ENCODE results near the gene ELMO2.

The ELMO2 gene

GRCh38 chr20:46346770-46347169, 59.6 kb downstream of the ELMO2 start:
- Mint-ChIP-seq H3K4me1 (peaks cover 30% of the 10 kb centered on the region), H3K27ac (no peak overlapping the region), H3K4me3 (no peak overlapping the region), H3K9me3 (no peaks in the 10 kb centered on the region), H3K36me3 (peaks cover 7% of the 10 kb centered on the region), H3K27me3 (peaks cover 2% of the 10 kb centered on the region)
- ATAC-seq (ENCODE audit: low read depth) (no peak), DNase-seq (ENCODE audit: low spot score in 2 of 2) (no peak)

DNA sequence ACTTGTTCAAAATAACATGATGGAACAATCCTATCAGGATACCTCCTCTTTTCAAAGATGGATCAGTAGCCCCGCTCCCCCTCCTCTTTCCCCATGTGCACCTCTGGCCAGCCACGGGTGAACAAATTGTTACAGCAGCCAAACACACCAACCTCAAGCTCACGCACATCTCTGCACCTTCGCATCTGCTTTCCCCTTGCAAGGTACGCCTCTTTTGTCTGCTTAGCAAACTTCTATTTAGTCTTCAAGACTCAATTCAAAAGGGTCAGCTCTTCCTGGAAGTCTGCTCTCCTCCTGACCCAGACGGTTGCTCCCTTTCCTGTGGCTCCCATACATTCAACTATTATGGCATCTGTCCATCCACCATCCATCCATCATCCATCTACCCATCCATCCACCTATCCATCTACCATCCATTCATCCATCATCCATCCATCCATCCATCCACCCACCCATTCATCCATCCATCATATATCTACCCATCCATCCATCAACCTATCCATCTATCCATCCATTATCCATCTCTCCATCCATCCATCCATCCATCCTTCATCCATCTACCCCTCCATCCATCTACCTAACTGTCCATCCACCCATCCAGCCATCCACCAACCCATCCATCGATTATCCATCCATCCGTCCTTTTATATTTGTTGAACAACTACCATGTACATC, 61.8 kb downstream of the ELMO2 start:
- peaks cover 2% of the 10 kb centered on the region for H3K27me3 Mint-ChIP-seq
- no peak overlapping the region for H3K4me3 Mint-ChIP-seq
- ATAC-seq (ENCODE audit: low read depth) (no peak), DNase-seq (ENCODE audit: low spot score in 2 of 2) (no peak)
- peaks cover 18% of the 10 kb centered on the region for H3K4me1 Mint-ChIP-seq
- no peak overlapping the region for H3K27ac Mint-ChIP-seq
- peaks cover 3% of the 10 kb centered on the region for H3K36me3 Mint-ChIP-seq
- H3K9me3 Mint-ChIP-seq: no peaks in the 10 kb centered on the region

- Mint-ChIP-seq H3K36me3 (peaks cover 3% of the 10 kb centered on the region), H3K27me3 (peaks cover 7% of the 10 kb centered on the region), H3K4me3 (no peak overlapping the region)
These were observed 62.4 kb downstream of the ELMO2 start for GRCh38 chr20:46343975-46344357.

GRCh38 chr20:46343348-46343974, 63.0 kb downstream of the ELMO2 start:
- Mint-ChIP-seq H3K4me3 (peak overlapping the region; percentile 37), H3K27me3 (peaks cover 10% of the 10 kb centered on the region), H3K4me1 (peaks cover 13% of the 10 kb centered on the region), H3K27ac (peak overlapping the region; percentile 24), H3K9me3 (no peaks in the 10 kb centered on the region), H3K36me3 (peaks cover 3% of the 10 kb centered on the region)
- peak; percentile 21 for ATAC-seq (ENCODE audit: low read depth)
- no peak for DNase-seq (ENCODE audit: low spot score in 2 of 2)

More at GRCh38 chr20:46343975-46344357, 62.4 kb downstream of the ELMO2 start:
- ATAC-seq (ENCODE audit: low read depth) (no peak), DNase-seq (ENCODE audit: low spot score in 2 of 2) (no peak)
- H3K4me1 Mint-ChIP-seq: peaks cover 15% of the 10 kb centered on the region
- no peak overlapping the region for H3K27ac Mint-ChIP-seq
- H3K9me3 Mint-ChIP-seq: no peaks in the 10 kb centered on the region

- no peaks in the 10 kb centered on the region for H3K9me3 Mint-ChIP-seq
- DNase-seq (ENCODE audit: low spot score in 2 of 2) (no peak), ATAC-seq (ENCODE audit: low read depth) (no peak)
- H3K27ac Mint-ChIP-seq: peak overlapping the region; percentile 24
- H3K27me3 Mint-ChIP-seq: peaks cover 10% of the 10 kb centered on the region
- peaks cover 3% of the 10 kb centered on the region for H3K36me3 Mint-ChIP-seq
- peak overlapping the region; percentile 37 for H3K4me3 Mint-ChIP-seq
- peaks cover 13% of the 10 kb centered on the region for H3K4me1 Mint-ChIP-seq
These were observed 63.7 kb downstream of the ELMO2 start for GRCh38 chr20:46342451-46343347.

GRCh38 chr20:46342010-46342378, 64.4 kb downstream of the ELMO2 start:
- DNase-seq (ENCODE audit: low spot score in 2 of 2) (no peak), ATAC-seq (ENCODE audit: low read depth) (no peak)
- Mint-ChIP-seq H3K9me3 (no peaks in the 10 kb centered on the region), H3K4me3 (no peak overlapping the region), H3K4me1 (peaks cover 13% of the 10 kb centered on the region), H3K27me3 (peaks cover 10% of the 10 kb centered on the region), H3K27ac (no peak overlapping the region), H3K36me3 (peaks cover 3% of the 10 kb centered on the region)

DNA sequence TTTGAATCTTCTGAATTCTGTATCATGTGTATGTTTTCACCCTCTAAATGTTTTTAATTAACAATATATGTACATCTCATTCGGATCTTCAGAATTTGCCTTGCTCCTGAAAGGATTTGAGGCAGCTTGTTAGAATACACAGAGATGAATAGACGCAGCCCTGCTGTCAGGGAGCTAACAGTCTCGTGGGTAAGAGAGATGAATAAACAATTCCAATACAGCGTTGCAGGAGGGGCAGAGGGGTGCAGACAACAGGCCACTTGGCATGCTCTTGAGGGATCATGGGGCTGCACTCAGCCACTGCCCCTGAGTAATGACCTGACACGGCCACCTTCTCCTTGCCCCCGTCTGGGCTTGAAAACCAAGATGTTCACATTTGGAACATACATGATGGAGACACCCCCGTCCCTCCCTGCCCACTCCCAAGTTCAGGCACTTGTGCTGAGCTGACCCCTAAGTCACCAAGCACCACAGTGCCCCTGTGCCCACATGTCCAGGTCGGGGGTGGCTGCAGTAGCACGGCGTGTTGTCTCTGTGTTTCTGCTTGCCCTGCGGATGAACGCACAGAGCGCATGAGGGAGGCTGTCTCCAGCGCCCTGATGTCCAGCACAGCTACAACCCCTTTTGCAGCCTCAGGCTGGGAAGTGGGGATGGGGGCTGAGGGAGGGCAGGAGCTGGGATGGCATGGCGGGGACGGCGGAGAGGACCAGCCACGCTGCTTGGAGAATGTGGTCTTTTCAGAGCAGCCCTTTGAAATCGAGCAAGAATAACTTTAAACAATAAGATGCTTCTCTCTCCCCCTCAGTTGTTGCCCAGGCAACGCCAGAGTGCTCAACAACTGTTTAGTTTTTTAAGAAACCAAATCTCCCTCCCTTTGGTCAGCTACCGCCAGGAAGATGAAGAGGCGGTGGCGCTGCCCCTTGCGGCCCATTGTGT, 65.1 kb downstream of the ELMO2 start:
- ATAC-seq (ENCODE audit: low read depth) (no peak), DNase-seq (ENCODE audit: low spot score in 2 of 2) (no peak)
- Mint-ChIP-seq H3K9me3 (no peaks in the 10 kb centered on the region), H3K27me3 (peaks cover 10% of the 10 kb centered on the region), H3K4me1 (peaks cover 13% of the 10 kb centered on the region), H3K27ac (no peak overlapping the region), H3K4me3 (no peak overlapping the region), H3K36me3 (peaks cover 3% of the 10 kb centered on the region)

DNA sequence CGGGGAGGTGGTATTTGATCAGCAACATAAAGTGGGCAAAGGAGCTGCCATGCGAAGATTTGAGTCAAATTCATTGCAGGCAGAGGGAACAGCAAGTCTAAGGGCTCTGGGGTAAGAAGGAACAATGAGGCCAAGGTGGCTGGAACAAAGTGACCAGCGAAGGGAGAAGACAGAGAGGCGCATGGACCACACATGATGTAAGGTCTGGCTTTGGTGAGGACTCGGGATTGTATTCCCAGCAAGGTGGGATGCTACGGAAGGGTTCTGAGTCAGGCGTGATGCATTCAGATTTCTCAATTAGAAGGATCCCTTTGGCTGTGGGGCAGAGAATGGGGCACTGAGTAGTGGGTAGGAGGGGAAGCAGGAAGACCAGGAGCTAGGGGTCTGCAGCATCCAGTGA, 67.4 kb downstream of the ELMO2 start:
- H3K4me3 Mint-ChIP-seq: no peak overlapping the region

GRCh38 chr20:46336735-46337134, 69.7 kb downstream of the ELMO2 start:
- no peak overlapping the region for H3K4me3 Mint-ChIP-seq
- H3K36me3 Mint-ChIP-seq: no peaks in the 10 kb centered on the region
- H3K9me3 Mint-ChIP-seq: no peaks in the 10 kb centered on the region
- H3K4me1 Mint-ChIP-seq: no peaks in the 10 kb centered on the region
- peaks cover 19% of the 10 kb centered on the region for H3K27me3 Mint-ChIP-seq
- H3K27ac Mint-ChIP-seq: no peak overlapping the region
- DNase-seq (ENCODE audit: low spot score in 2 of 2): no peak
- no peak for ATAC-seq (ENCODE audit: low read depth)

More for the DNA sequence above, 67.4 kb downstream of the ELMO2 start:
- H3K27me3 Mint-ChIP-seq: peaks cover 18% of the 10 kb centered on the region
- H3K36me3 Mint-ChIP-seq: no peaks in the 10 kb centered on the region
- DNase-seq (ENCODE audit: low spot score in 2 of 2) (no peak), ATAC-seq (ENCODE audit: low read depth) (no peak)
- no peak overlapping the region for H3K27ac Mint-ChIP-seq
- no peaks in the 10 kb centered on the region for H3K9me3 Mint-ChIP-seq
- H3K4me1 Mint-ChIP-seq: peaks cover 7% of the 10 kb centered on the region

DNA sequence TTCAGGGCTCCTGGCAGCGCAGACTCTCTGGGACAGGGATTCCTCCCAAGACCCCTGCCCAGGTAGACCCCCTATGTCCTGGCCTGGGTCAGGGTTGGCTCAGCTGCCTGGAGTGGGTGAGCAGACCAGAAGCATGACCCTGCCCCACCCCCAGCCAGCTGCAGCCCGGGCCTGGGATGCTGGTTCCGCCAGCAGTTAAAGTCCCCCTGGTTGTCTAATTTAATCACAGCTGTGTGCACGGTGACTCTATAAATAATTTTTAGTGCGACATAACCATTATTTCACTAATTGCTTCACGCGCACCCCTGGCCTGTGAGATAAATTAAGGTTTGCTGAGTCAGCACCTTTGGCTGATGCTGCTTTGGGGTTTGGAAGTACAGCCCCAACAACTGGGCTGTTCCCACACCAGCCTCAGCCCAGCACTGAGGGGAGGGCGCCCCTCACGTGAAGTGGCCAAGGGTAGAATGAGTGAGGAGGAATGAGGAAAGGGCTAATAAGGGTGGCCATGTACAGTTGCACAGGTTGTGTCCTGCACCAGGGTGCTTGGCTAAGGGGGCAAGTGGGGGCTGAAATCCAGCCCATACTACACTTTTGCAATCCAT, 72.0 kb downstream of the ELMO2 start:
- ATAC-seq (ENCODE audit: low read depth) (no peak), DNase-seq (ENCODE audit: low spot score in 2 of 2) (no peak)
- Mint-ChIP-seq H3K9me3 (no peaks in the 10 kb centered on the region), H3K27ac (no peak overlapping the region), H3K4me3 (no peak overlapping the region), H3K36me3 (no peaks in the 10 kb centered on the region), H3K4me1 (no peaks in the 10 kb centered on the region), H3K27me3 (peaks cover 22% of the 10 kb centered on the region)

- Mint-ChIP-seq H3K27ac (no peak overlapping the region), H3K4me1 (no peaks in the 10 kb centered on the region), H3K27me3 (peaks cover 18% of the 10 kb centered on the region), H3K4me3 (no peak overlapping the region), H3K9me3 (no peaks in the 10 kb centered on the region), H3K36me3 (no peaks in the 10 kb centered on the region)
- DNase-seq (ENCODE audit: low spot score in 2 of 2) (no peak), ATAC-seq (ENCODE audit: low read depth) (no peak)
These were observed 73.0 kb downstream of the ELMO2 start for GRCh38 chr20:46333161-46333991.

GRCh38 chr20:46332373-46333160, 73.8 kb downstream of the ELMO2 start:
- no peaks in the 10 kb centered on the region for H3K4me1 Mint-ChIP-seq
- H3K4me3 Mint-ChIP-seq: no peak overlapping the region
- H3K27me3 Mint-ChIP-seq: peaks cover 18% of the 10 kb centered on the region
- no peak for DNase-seq (ENCODE audit: low spot score in 2 of 2)
- no peaks in the 10 kb centered on the region for H3K9me3 Mint-ChIP-seq
- no peak for ATAC-seq (ENCODE audit: low read depth)
- H3K27ac Mint-ChIP-seq: no peak overlapping the region
- H3K36me3 Mint-ChIP-seq: no peaks in the 10 kb centered on the region
